Neural cell (in vitro differentiated cells): Measurements from ENCODE around the gene C21orf58. TPM values are rescaled to one million over a fixed set of nuclear protein-coding genes. Genes with fewer than 3 reads are reported as not detected.

Experiments used
- H2AFZ ChIP-seq: fragments of 200-600, 300-800 bp; sonication (generic), shearing (Covaris generic); 2 replicates; pipeline ENCODE4 v1.6.0; 2014; ENCODE audit warnings: low read depth, mild to moderate bottlenecking, antibody characterized with exemption, low read length, moderate library complexity
- H3F3A ChIP-seq: fragments of 200-600 bp; shearing (Covaris generic); 2 replicates; pipeline ENCODE4 v1.6.1; 2016; ENCODE audit warnings: mild to moderate bottlenecking, moderate library complexity, mixed read lengths, antibody characterized with exemption, low read length; ENCODE audit not compliant: insufficient read depth, poor library complexity, severe bottlenecking
- H3K27ac ChIP-seq: fragments of 200-600, 300-800 bp; sonication (generic), shearing (Covaris generic); 2 replicates; pipeline ENCODE4 v1.5.1; 2014; ENCODE audit warnings: mild to moderate bottlenecking, low read length, moderate library complexity
- H3K27me3 ChIP-seq: fragments of 300-800, 200-600 bp; sonication (generic), shearing (Covaris generic); 2 replicates; pipeline ENCODE4 v1.6.0; 2014; ENCODE audit warnings: mild to moderate bottlenecking, low read depth, low read length, moderate library complexity; ENCODE audit not compliant: insufficient read depth
- H3K36me3 ChIP-seq: fragments of 300-800, 200-600 bp; sonication (generic), shearing (Covaris generic); 2 replicates; pipeline ENCODE4 v1.5.1; 2014; ENCODE audit warnings: mild to moderate bottlenecking, antibody characterized with exemption, low read length, moderate library complexity; ENCODE audit not compliant: insufficient read depth
- H3K4me2 ChIP-seq: fragments of 300-800, 200-600 bp; sonication (generic), shearing (Covaris generic); 2 replicates; pipeline ENCODE4 v1.6.0; 2014; ENCODE audit warnings: mild to moderate bottlenecking, low read length
- H3K4me3 ChIP-seq: fragments of 300-800, 200-600 bp; sonication (generic), shearing (Covaris generic); 2 replicates; pipeline ENCODE4 v1.5.1; 2014; ENCODE audit warnings: mild to moderate bottlenecking, low read length, moderate library complexity
- H3K79me2 ChIP-seq: fragments of 200-600 bp; shearing (Covaris generic); replicated peaks from 2 replicates; pipeline ENCODE4 v1.6.0; 2014; ENCODE audit warnings: mild to moderate bottlenecking, low read length, moderate library complexity; ENCODE audit not compliant: insufficient read depth
- H3K9ac ChIP-seq: fragments of 300-800, 200-600 bp; sonication (generic), shearing (Covaris generic); 2 replicates; pipeline ENCODE4 v1.6.1; 2016; ENCODE audit warnings: mild to moderate bottlenecking, low read length, mixed read lengths
- H3K9me2 ChIP-seq: fragments of 200-600 bp; shearing (Covaris generic); 2 replicates; pipeline ENCODE4 v1.6.1; 2016; ENCODE audit warnings: mild to moderate bottlenecking, low read length, mixed read lengths; ENCODE audit not compliant: insufficient read depth
- H3K9me3 ChIP-seq: fragments of 200-600, 300-800 bp; sonication (generic), shearing (Covaris generic); 2 replicates; pipeline ENCODE4 v1.6.1; 2016; ENCODE audit warnings: mild to moderate bottlenecking, mixed run types, low read length, moderate library complexity, mixed read lengths
- H4K20me1 ChIP-seq: fragments of 200-600 bp; shearing (Covaris generic); 2 replicates; pipeline ENCODE4 v1.6.1; 2016; ENCODE audit warnings: mild to moderate bottlenecking, mixed run types; ENCODE audit not compliant: insufficient read depth
- EP300 ChIP-seq: fragments of 450-650 bp; conservative IDR thresholded peaks from 2 replicates; pipeline ENCODE4 v1.6.1; 2014; ENCODE audit warnings: antibody characterized with exemption, mild to moderate bottlenecking, moderate library complexity; ENCODE audit not compliant: poor library complexity, severe bottlenecking
- EZH2 ChIP-seq: fragments of 200-600, 300-800 bp; shearing (Covaris generic), sonication (generic); IDR thresholded peaks from 2 replicates; pipeline ENCODE4 v1.6.1; 2014; ENCODE audit warnings: antibody characterized with exemption, low read length, borderline replicate concordance, mild to moderate bottlenecking; ENCODE audit not compliant: insufficient read depth, poor library complexity, severe bottlenecking
- MXI1 ChIP-seq: fragments of 450-650 bp; conservative IDR thresholded peaks from 2 replicates; pipeline ENCODE4 v1.6.1; 2014; ENCODE audit warnings: antibody characterized with exemption, mild to moderate bottlenecking; ENCODE audit not compliant: poor library complexity, severe bottlenecking
- POLR2AphosphoS5 ChIP-seq: IDR thresholded peaks from 2 replicates; pipeline ENCODE4 v1.6.1; 2012
- RAD21 ChIP-seq: fragments of 450-650 bp; conservative IDR thresholded peaks from 2 replicates; pipeline ENCODE4 v1.6.1; 2014; ENCODE audit warnings: antibody characterized with exemption, mild to moderate bottlenecking, moderate library complexity
- SMC3 ChIP-seq: fragments of 450-650 bp; conservative IDR thresholded peaks from 2 replicates; pipeline ENCODE4 v1.6.1; 2014; ENCODE audit warnings: antibody characterized with exemption, mild to moderate bottlenecking, moderate library complexity; ENCODE audit not compliant: poor library complexity
- TAF1 ChIP-seq: IDR thresholded peaks from 2 replicates; pipeline ENCODE4 v1.6.1; 2012; ENCODE audit warnings: low read depth
- polyA plus RNA-seq: library from polyadenylated mRNA; depleted of rRNA; stranded (reverse); fragments of >200 nt; gene quantifications from 2 replicates; pipeline ENCODE4 v1.2.3, GENCODE V29; 2014
- TF ChIP-seq, protein P1 (sequence below): IDR thresholded peaks from 2 replicates; pipeline ENCODE4 v1.6.1; 2012; ENCODE audit warnings: borderline replicate concordance
- TF ChIP-seq, protein P2 (sequence below): fragments of 450-650 bp; IDR thresholded peaks from 2 replicates; pipeline ENCODE4 v1.5.1; 2014; ENCODE audit warnings: antibody characterized with exemption, mild to moderate bottlenecking, moderate library complexity; ENCODE audit not compliant: poor library complexity, severe bottlenecking

Gene C21orf58
- polyA plus RNA-seq, 1 donor from 2014 or later: 3.0 TPM

DNA sequence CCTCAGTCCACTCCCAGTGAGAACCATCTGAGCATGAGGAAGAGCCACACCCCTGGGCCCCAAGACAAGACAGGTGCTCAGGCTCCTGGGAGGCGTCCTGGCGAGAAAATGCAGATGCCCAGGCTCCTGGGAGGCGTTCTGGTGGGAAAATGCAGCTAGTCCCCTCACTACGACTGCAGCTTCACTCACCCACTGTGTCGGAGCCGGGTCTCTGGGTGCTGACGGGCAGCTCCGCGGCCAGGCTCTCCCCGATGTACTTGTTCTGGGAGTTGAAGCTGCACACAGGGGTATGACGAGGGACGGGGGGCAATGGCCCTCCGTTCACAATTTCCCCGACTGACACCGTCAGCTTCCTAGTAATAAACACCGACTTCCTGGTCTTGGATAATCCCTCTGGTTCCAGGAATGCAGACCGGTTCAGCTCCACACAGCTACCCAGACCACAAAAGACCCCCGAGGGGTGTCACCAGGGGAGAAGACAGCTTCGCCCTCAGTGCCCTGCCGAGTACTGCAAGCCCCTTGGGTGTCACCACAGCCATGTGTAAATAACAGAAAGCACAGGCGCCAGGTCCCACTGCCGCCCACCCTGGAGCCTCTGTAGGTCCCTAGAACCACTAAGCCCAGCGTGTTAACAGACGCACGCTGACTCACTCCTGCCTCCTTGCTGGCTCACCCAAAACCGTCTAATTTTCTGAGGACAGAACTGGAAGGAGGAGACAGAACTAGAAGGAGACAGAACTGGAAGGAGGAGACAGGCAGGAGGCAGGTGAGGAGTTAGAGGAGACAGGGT is 57.7 kb downstream of the C21orf58 start:
- no peak overlapping the region for H3K9ac ChIP-seq
- H4K20me1 ChIP-seq: no peaks in the 10 kb centered on the region
- H3K27me3 ChIP-seq: no peaks in the 10 kb centered on the region
- H2AFZ ChIP-seq: no peak overlapping the region
- H3K9me3 ChIP-seq: no peaks in the 10 kb centered on the region
- H3K27ac ChIP-seq: no peak overlapping the region
- H3K79me2 ChIP-seq: no peaks in the 10 kb centered on the region
- peaks cover 5% of the 10 kb centered on the region for H3K36me3 ChIP-seq
- TF ChIP-seq, protein P1, sequence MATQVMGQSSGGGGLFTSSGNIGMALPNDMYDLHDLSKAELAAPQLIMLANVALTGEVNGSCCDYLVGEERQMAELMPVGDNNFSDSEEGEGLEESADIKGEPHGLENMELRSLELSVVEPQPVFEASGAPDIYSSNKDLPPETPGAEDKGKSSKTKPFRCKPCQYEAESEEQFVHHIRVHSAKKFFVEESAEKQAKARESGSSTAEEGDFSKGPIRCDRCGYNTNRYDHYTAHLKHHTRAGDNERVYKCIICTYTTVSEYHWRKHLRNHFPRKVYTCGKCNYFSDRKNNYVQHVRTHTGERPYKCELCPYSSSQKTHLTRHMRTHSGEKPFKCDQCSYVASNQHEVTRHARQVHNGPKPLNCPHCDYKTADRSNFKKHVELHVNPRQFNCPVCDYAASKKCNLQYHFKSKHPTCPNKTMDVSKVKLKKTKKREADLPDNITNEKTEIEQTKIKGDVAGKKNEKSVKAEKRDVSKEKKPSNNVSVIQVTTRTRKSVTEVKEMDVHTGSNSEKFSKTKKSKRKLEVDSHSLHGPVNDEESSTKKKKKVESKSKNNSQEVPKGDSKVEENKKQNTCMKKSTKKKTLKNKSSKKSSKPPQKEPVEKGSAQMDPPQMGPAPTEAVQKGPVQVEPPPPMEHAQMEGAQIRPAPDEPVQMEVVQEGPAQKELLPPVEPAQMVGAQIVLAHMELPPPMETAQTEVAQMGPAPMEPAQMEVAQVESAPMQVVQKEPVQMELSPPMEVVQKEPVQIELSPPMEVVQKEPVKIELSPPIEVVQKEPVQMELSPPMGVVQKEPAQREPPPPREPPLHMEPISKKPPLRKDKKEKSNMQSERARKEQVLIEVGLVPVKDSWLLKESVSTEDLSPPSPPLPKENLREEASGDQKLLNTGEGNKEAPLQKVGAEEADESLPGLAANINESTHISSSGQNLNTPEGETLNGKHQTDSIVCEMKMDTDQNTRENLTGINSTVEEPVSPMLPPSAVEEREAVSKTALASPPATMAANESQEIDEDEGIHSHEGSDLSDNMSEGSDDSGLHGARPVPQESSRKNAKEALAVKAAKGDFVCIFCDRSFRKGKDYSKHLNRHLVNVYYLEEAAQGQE: no peak
- TF ChIP-seq, protein P2, sequence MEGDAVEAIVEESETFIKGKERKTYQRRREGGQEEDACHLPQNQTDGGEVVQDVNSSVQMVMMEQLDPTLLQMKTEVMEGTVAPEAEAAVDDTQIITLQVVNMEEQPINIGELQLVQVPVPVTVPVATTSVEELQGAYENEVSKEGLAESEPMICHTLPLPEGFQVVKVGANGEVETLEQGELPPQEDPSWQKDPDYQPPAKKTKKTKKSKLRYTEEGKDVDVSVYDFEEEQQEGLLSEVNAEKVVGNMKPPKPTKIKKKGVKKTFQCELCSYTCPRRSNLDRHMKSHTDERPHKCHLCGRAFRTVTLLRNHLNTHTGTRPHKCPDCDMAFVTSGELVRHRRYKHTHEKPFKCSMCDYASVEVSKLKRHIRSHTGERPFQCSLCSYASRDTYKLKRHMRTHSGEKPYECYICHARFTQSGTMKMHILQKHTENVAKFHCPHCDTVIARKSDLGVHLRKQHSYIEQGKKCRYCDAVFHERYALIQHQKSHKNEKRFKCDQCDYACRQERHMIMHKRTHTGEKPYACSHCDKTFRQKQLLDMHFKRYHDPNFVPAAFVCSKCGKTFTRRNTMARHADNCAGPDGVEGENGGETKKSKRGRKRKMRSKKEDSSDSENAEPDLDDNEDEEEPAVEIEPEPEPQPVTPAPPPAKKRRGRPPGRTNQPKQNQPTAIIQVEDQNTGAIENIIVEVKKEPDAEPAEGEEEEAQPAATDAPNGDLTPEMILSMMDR: no peak
- no peak for TF ChIP-seq EP300
- no peak for TF ChIP-seq RAD21
- TF ChIP-seq EZH2: no peak
- TF ChIP-seq POLR2AphosphoS5: no peak
- no peak for TF ChIP-seq SMC3
- no peak for TF ChIP-seq TAF1
- no peaks in the 10 kb centered on the region for H3K9me2 ChIP-seq
- no peaks in the 10 kb centered on the region for H3F3A ChIP-seq
- no peak overlapping the region for H3K4me2 ChIP-seq
- no peak overlapping the region for H3K4me3 ChIP-seq

- H4K20me1 ChIP-seq: no peaks in the 10 kb centered on the region
- no peaks in the 10 kb centered on the region for H3K9me2 ChIP-seq
- no peaks in the 10 kb centered on the region for H3F3A ChIP-seq
- H3K36me3 ChIP-seq: peaks cover 5% of the 10 kb centered on the region
- no peaks in the 10 kb centered on the region for H3K9me3 ChIP-seq
- no peak overlapping the region for H2AFZ ChIP-seq
- H3K4me2 ChIP-seq: no peak overlapping the region
- H3K9ac ChIP-seq: no peak overlapping the region
- no peaks in the 10 kb centered on the region for H3K27me3 ChIP-seq
- TF ChIP-seq POLR2AphosphoS5 (no peak), RAD21 (no peak), EZH2 (no peak), TAF1 (no peak), MXI1 (no peak), SMC3 (no peak), EP300 (no peak)
- TF ChIP-seq, protein P1: no peak
- TF ChIP-seq, protein P2: no peak
- no peak overlapping the region for H3K4me3 ChIP-seq
- H3K79me2 ChIP-seq: no peaks in the 10 kb centered on the region
- no peak overlapping the region for H3K27ac ChIP-seq
Observed at GRCh38 chr21:46264690-46265144, 59.0 kb downstream of the C21orf58 start.
